Natural killer cell (primary cell): ENCODE results near the gene COL19A1. TPM values are rescaled to one million over a fixed set of nuclear protein-coding genes. Genes with fewer than 3 reads are reported as not detected.

Experiments
- ATAC-seq, 3 donors: fragments of 150-1000 bp in 2 of 3; fragments of 200-7000 bp in 1 of 3; cut with Tn5 transposase; 1 replicate in 1 of 3; 2 replicates in 2 of 3; pipeline ENCODE4 v1.10.0; 2021; ENCODE audit warnings: mild to moderate bottlenecking in 2 of 3, moderate library complexity in 2 of 3
- DNase-seq, 2 donors: peaks; one replicate each; pipeline versions ENCODE4 v3.0.0 to v3.0.0-alpha.2; 2013 to 2021; ENCODE audit warnings: mixed read lengths in 1 of 2
- H3K27ac ChIP-seq: one replicate; pipeline ENCODE4 v1.5.1; 2013; ENCODE audit warnings: mild to moderate bottlenecking, low read length
- H3K27me3 ChIP-seq: one replicate; pipeline ENCODE4 v1.6.1; 2013; ENCODE audit warnings: low read length; ENCODE audit not compliant: control insufficient read depth, insufficient read depth
- H3K36me3 ChIP-seq: one replicate; pipeline ENCODE4 v1.6.1; 2013; ENCODE audit warnings: low read length; ENCODE audit not compliant: control insufficient read depth, insufficient read depth
- H3K4me1 ChIP-seq: one replicate; pipeline ENCODE4 v1.6.1; 2013; ENCODE audit warnings: low read length; ENCODE audit not compliant: control insufficient read depth, insufficient read depth
- H3K4me3 ChIP-seq: one replicate; pipeline ENCODE4 v1.5.1; 2013; ENCODE audit warnings: low read length
- H3K9me3 ChIP-seq: one replicate; pipeline ENCODE4 v1.6.1; 2013; ENCODE audit warnings: low read length; ENCODE audit not compliant: control insufficient read depth, insufficient read depth
- H3K27ac Mint-ChIP-seq, 2 donors: one replicate each; pipeline ENCODE4 v1.8.0; 2022; ENCODE audit warnings: mild to moderate bottlenecking in 2 of 2, mixed read lengths in 2 of 2, moderate library complexity in 1 of 2
- H3K27me3 Mint-ChIP-seq, 2 donors: one replicate each; pipeline ENCODE4 v1.8.0; 2022; ENCODE audit warnings: low read depth in 2 of 2, mixed read lengths in 2 of 2
- H3K36me3 Mint-ChIP-seq: one replicate; pipeline ENCODE4 v1.8.0; 2022; ENCODE audit warnings: mixed read lengths
- H3K4me1 Mint-ChIP-seq, 2 donors: one replicate each; pipeline ENCODE4 v1.8.0; 2022; ENCODE audit warnings: mixed read lengths in 2 of 2
- H3K4me3 Mint-ChIP-seq: one replicate; pipeline ENCODE4 v1.8.0; 2022; ENCODE audit warnings: mild to moderate bottlenecking, moderate library complexity, mixed read lengths
- H3K9me3 Mint-ChIP-seq, 2 donors: one replicate each; pipeline ENCODE4 v1.8.0; 2022; ENCODE audit warnings: mixed read lengths in 2 of 2
- WGBS: methylation state at CpG from one replicate; pipeline ENCODE4 v1.1.7; 2013; ENCODE audit warnings: missing lambda C conversion rate; ENCODE audit not compliant: insufficient coverage; 5-methylcytosine and 5-hydroxymethylcytosine counted together
- intact Hi-C: fragments of 100-400 bp; cut with micrococcal nuclease; formaldehyde crosslinking; loops from one replicate; pipeline ENCODE4 v1.14.2; 2022
- total RNA-seq, 4 donors: library from RNA; stranded (reverse); fragments of 120-200 nt in 1 of 4; gene quantifications; one replicate each; pipeline versions ENCODE4 v1.2.3 to v1.2.4, GENCODE V29; 2013 to 2022
- TF ChIP-seq, protein P1 (sequence below): fragments of 200-600 bp; IDR thresholded peaks from one replicate; pipeline ENCODE4 v1.8.0; 2022; ENCODE audit warnings: antibody characterized with exemption

Gene COL19A1
- total RNA-seq, 3 donors from 2014 or later (not counting 1 experiment from before 2014, with no cell fraction given), result 0.07 to 0.33 (median 0.18) TPM

DNA sequence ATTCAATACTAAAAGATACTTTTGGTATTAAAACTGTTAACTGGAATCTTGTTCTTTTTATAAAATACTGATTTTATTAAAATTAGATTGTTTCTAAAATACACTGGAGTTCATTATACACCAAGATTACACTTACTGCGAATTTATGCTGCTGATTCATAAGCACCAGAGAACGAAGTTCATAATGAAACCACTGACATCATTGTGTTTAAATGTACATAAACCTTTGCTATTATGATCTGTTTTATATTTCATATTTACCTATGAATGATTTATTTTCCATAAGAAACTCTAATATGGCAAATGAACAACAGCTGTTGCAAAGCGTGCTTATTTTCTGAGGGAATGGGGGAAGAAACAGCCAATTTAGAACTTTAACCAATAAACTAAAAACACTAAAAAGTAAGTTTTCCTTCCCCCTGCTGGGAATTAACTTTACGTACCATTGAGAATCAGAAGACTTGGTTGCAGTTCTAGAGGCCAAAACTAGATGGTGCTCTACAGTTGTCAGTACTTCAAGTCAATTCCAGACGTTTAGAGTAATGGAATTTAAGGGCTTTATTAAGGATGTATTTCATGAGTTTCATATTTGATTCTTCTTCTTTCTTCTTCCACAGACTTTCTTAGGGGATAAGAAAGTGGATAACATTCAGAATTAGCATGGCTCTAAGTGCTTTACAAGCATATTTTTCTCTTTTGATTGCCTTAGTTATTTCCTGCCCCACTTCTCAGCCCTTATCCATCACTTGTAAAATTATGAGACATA, 30.8 kb upstream of the COL19A1 start:
- H3K4me3 ChIP-seq, result no peak overlapping the region
- H3K9me3 ChIP-seq, result no peaks in the 10 kb centered on the region
- ATAC-seq (peak in 2 of 3 donors; percentile 54 to 71), DNase-seq (peak in 1 of 2 donors; percentile 65)
- 7% methylated on average over 1 of the region's 5 CpGs for WGBS
- intact Hi-C loops, result no loop called here
- H3K4me3 Mint-ChIP-seq, result no peak overlapping the region
- H3K36me3 Mint-ChIP-seq, result no peaks in the 10 kb centered on the region
- H3K27ac Mint-ChIP-seq, result no peak overlapping the region
- no peaks in the 10 kb centered on the region for H3K9me3 Mint-ChIP-seq
- H3K4me1 Mint-ChIP-seq, result peaks cover 4 to 5% of the 10 kb centered on the region in 2 donors
- H3K36me3 ChIP-seq, result no peaks in the 10 kb centered on the region
- peaks cover 25 to 43% of the 10 kb centered on the region in 2 donors for H3K27me3 Mint-ChIP-seq
- TF ChIP-seq, protein P1, sequence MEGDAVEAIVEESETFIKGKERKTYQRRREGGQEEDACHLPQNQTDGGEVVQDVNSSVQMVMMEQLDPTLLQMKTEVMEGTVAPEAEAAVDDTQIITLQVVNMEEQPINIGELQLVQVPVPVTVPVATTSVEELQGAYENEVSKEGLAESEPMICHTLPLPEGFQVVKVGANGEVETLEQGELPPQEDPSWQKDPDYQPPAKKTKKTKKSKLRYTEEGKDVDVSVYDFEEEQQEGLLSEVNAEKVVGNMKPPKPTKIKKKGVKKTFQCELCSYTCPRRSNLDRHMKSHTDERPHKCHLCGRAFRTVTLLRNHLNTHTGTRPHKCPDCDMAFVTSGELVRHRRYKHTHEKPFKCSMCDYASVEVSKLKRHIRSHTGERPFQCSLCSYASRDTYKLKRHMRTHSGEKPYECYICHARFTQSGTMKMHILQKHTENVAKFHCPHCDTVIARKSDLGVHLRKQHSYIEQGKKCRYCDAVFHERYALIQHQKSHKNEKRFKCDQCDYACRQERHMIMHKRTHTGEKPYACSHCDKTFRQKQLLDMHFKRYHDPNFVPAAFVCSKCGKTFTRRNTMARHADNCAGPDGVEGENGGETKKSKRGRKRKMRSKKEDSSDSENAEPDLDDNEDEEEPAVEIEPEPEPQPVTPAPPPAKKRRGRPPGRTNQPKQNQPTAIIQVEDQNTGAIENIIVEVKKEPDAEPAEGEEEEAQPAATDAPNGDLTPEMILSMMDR, result peak; percentile 75
- H3K4me1 ChIP-seq, result no peaks in the 10 kb centered on the region
- peaks cover 4% of the 10 kb centered on the region for H3K27me3 ChIP-seq
- H3K27ac ChIP-seq, result no peak overlapping the region

DNA sequence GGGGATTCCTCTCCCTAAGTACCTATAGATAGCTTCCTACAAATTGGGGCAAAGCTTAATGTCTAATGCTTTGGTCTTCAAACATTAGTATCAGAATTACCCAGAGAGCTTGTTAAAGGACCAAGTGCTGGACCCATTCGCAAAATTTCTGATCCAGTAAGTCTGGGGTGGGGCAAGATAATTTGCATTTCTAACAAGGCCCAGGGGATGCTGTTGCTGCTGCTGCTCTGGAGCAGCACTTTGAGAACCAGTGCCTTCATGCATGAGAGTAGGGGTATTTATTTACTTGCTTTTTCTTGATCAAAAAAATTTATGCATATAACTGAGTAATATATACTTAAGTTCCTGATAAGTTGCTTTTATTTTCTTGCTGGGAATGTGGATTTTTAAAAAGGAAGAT, 24.5 kb upstream of the COL19A1 start:
- WGBS, result 89% methylated on average over 1 of the region's 1 CpG
- TF ChIP-seq, protein P1, result no peak
- H3K36me3 Mint-ChIP-seq, result no peaks in the 10 kb centered on the region

DNA sequence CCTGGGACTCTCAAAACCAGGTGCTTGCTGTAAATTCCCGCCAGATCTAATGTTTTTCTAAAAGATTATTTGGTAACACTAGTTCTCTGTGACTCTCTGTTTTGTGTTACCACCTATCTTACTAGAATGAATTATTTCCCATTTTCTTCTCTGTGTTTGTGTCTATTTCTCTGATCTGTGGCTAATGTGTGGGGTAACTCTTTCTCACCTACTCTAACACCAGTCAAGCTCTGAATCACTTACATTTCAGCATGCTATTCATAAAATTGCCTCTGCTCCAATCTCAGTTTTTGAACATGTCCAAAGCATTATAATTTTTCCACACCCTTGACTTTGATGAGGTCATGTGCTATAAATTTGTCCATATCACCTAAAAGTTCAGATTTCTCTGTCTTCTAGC, 23.2 kb upstream of the COL19A1 start:
- Mint-ChIP-seq H3K4me1 (no peaks in the 10 kb centered on the region), H3K27ac (no peak overlapping the region), H3K9me3 (no peaks in the 10 kb centered on the region), H3K36me3 (no peaks in the 10 kb centered on the region), H3K4me3 (no peak overlapping the region), H3K27me3 (peaks cover 31 to 48% of the 10 kb centered on the region in 2 donors)
- no peak for DNase-seq
- Histone ChIP-seq H3K36me3 (no peaks in the 10 kb centered on the region), H3K4me1 (no peaks in the 10 kb centered on the region), H3K9me3 (no peaks in the 10 kb centered on the region), H3K4me3 (no peak overlapping the region), H3K27me3 (peaks cover 12% of the 10 kb centered on the region), H3K27ac (no peak overlapping the region)
- intact Hi-C loops, result no loop called here
- ATAC-seq, result no peak
- TF ChIP-seq, protein P1, result no peak
- no CpG with 5 or more reads among the region's 1 CpG for WGBS

More for the DNA sequence above, 24.5 kb upstream of the COL19A1 start:
- Histone ChIP-seq H3K4me3 (no peak overlapping the region), H3K36me3 (no peaks in the 10 kb centered on the region), H3K4me1 (no peaks in the 10 kb centered on the region), H3K27ac (no peak overlapping the region), H3K9me3 (no peaks in the 10 kb centered on the region), H3K27me3 (peaks cover 10% of the 10 kb centered on the region)
- ATAC-seq (no peak), DNase-seq (no peak)
- peaks cover 24 to 52% of the 10 kb centered on the region in 2 donors for H3K27me3 Mint-ChIP-seq
- H3K9me3 Mint-ChIP-seq, result no peaks in the 10 kb centered on the region
- H3K4me3 Mint-ChIP-seq, result no peak overlapping the region
- no peak overlapping the region for H3K27ac Mint-ChIP-seq
- intact Hi-C loops, result no loop called here
- no peaks in the 10 kb centered on the region for H3K4me1 Mint-ChIP-seq
